Measurements from ENCODE around the gene PKN2.
"Not testable (repeated sequence)": the region's sequence is repeated elsewhere in the genome, so short reads cannot be mapped to it uniquely, and the experiment has no call there.

The PKN2 gene

DNA sequence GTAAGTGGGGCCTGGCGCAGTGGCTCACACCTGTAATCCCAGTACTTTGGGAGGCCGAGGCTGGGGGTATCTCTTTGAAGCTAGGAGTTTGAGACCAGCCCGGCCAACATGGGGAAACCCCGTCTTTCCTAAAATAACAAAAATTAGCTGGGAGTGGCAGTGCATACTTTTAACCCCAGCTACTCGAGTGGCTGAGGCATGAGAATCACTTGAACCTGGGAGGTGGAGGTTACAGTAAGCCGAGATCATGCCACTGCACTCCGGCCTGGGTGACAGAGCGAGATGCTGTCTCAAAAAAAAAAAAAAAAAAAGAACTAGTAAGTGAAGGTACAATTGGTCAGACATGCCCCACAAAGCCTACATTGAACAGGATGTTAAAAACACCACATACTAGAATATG is 196.6 kb downstream of the PKN2 start:
- DNase-seq (ENCODE audit: low spot score): not testable (repeated sequence)

DNA sequence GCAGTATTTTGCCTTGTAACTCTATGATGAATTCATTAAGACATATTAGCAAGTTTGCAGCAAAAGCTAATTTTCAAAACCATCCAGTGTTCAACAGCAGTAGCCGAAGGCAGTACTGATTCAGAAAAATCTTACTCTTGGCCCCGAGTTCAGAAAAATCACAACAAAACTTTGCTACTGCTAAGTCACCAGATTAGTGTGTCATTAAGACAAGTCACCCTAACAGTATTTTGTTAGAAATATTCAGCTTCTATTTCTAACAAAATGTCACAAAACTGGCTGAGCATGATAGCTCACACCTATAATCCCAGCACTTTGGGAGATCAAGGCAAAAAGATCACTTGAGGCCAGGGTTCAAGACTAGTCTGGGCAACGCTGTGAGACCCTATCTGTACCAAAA is 199.1 kb downstream of the PKN2 start:
- DNase-seq (ENCODE audit: low spot score): no peak

All from hematopoietic multipotent progenitor cell treated with erythropoietin and hydrocortisone succinate and interleukin-3 and kit ligand, for 17 days (in vitro differentiated cells).